ENCODE results near the gene LRBA.
A peak's percentile ranks its signal among the peaks of the same experiment; 100 is the strongest.

The LRBA gene

DNA sequence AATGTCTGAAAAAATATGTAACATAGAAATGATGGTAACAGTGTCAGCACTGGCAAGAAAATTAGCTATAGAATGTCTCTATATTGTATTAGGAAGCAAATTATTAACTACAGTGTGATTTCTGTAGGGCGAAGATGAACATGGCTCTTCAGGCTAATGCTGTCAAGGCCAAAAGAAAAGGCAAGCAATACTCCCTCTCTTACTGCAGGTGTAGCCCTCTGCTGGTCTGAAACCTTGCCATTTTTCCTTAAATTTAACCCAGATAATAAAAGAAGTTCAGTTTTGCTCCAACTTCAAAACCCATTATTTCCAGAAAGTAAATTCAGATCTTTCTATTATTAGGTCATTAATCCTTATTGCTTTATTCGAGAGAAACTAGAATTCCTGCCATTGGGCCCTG is 215.9 kb downstream of the LRBA start:
- DNase-seq (ENCODE audit: low read depth) = no peak
- no peak overlapping the region for H3K4me3 ChIP-seq (replicated peaks; ENCODE audit: low read depth, low read length)
- TF ChIP-seq, protein P1, sequence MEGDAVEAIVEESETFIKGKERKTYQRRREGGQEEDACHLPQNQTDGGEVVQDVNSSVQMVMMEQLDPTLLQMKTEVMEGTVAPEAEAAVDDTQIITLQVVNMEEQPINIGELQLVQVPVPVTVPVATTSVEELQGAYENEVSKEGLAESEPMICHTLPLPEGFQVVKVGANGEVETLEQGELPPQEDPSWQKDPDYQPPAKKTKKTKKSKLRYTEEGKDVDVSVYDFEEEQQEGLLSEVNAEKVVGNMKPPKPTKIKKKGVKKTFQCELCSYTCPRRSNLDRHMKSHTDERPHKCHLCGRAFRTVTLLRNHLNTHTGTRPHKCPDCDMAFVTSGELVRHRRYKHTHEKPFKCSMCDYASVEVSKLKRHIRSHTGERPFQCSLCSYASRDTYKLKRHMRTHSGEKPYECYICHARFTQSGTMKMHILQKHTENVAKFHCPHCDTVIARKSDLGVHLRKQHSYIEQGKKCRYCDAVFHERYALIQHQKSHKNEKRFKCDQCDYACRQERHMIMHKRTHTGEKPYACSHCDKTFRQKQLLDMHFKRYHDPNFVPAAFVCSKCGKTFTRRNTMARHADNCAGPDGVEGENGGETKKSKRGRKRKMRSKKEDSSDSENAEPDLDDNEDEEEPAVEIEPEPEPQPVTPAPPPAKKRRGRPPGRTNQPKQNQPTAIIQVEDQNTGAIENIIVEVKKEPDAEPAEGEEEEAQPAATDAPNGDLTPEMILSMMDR (IDR thresholded peaks at IDR 0.05; ENCODE audit: low read length, missing control alignments) = peak; percentile 24

DNA sequence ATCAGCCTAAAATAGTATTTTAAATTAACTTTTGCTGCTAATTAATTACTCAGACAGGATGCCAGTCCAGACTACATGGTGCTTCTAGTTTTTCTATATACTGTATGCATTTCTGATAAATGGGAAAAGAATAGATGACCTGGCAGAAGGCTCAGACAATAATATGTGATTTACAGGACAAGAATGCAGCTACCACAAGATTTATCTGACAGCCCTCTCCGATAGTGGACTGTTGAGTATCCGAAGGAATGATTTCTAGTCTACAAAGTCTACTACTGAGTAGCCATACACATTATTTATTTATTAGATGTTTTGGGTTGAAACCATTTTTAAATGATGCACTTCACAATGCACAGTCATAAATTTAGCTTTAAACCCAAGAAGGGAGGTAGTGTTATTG is 220.4 kb downstream of the LRBA start:
- peak; percentile 29 for DNase-seq (ENCODE audit: low read depth)
- TF ChIP-seq, protein P1 (IDR thresholded peaks at IDR 0.05; ENCODE audit: low read length, missing control alignments) = no peak
- no peak overlapping the region for H3K4me3 ChIP-seq (replicated peaks; ENCODE audit: low read depth, low read length)

DNA sequence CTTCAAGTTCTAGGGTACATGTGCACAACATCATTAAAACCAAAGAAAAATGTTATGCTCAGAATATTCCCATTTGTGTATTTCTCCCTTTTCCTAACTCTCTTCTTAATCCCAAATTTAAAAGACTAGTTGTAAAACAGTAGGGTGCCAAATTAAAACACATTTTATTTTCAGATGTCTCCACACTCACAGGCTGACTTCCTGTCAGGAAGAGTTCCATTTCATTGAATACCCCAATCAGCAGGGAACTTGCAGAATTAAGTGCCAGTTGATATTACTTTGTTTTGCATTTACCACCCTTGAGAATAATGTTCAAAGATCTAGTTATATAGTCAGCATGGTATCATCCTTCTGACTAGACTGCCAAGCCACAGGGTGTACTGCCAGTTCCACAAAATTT is 225.2 kb downstream of the LRBA start:
- no peak for DNase-seq (ENCODE audit: low read depth)
- no peak overlapping the region for H3K4me3 ChIP-seq (replicated peaks; ENCODE audit: low read depth, low read length)
- TF ChIP-seq, protein P1 (IDR thresholded peaks at IDR 0.05; ENCODE audit: low read length, missing control alignments) = no peak

DNA sequence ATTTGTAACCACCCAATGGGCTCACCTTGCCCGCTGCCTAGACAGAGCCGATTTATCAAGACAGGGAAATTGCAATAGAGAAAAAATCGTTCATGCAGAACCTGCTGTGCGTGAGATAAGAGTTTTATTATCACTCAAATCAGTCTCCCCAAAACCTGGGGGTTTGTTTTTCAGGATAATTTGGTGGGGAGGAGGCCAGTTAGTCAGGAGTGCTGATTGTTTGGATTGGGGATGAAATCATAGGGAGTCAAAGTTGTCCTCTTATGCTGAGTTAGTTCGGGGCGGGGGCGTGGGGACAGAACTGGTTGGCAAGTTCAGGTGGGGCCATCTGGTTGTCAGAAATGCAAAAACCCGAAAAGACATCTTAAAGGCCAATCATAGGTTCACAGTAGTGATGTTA is 230.1 kb downstream of the LRBA start:
- no peak for DNase-seq (ENCODE audit: low read depth)
- TF ChIP-seq, protein P1 (IDR thresholded peaks at IDR 0.05; ENCODE audit: low read length, missing control alignments) = no peak
- no peak overlapping the region for H3K4me3 ChIP-seq (replicated peaks; ENCODE audit: low read depth, low read length)

DNA sequence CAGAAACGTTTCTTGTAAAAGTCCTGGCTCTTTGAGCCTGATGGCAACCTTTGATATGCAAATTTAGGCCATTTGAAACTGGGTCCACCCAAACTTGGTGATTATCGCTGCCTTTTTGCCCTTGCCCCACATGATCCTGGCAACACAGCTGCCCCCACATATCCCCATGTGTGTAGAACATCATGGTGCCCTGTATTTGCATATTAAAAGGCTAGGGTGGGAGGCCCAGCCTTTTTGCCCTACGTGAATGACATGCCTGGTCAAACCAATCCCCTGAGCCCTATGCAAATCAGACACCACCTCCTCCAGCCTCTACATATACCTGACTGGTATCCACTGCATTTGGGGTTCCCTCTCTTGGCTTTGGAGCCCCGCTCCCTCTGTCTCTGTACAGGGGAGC is 230.8 kb downstream of the LRBA start:
- no peak for DNase-seq (ENCODE audit: low read depth)
- H3K4me3 ChIP-seq (replicated peaks; ENCODE audit: low read depth, low read length) = no peak overlapping the region
- TF ChIP-seq, protein P1 (IDR thresholded peaks at IDR 0.05; ENCODE audit: low read length, missing control alignments) = no peak

DNA sequence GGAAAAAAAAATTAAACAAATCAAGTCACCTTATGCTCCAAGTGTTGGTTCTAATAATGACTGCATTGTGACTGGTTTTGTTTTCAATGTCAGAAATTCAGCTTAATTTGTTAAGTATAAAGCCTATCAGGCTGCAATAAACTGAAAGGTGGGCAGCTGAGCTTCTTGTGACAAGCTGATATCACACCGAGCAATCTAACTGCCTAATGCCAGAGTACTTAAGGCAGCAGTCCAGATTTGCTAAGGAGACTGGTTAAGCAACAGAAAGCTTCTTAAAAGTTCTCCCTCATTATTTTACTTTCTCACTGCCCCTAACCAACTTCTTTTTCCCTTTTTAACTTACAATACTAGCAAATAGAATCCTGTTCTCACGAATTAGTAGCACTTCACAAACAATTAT is 232.2 kb downstream of the LRBA start:
- DNase-seq (ENCODE audit: low read depth) = peak; percentile 22
- H3K4me3 ChIP-seq (replicated peaks; ENCODE audit: low read depth, low read length) = no peak overlapping the region
- TF ChIP-seq, protein P1 (IDR thresholded peaks at IDR 0.05; ENCODE audit: low read length, missing control alignments) = no peak

DNA sequence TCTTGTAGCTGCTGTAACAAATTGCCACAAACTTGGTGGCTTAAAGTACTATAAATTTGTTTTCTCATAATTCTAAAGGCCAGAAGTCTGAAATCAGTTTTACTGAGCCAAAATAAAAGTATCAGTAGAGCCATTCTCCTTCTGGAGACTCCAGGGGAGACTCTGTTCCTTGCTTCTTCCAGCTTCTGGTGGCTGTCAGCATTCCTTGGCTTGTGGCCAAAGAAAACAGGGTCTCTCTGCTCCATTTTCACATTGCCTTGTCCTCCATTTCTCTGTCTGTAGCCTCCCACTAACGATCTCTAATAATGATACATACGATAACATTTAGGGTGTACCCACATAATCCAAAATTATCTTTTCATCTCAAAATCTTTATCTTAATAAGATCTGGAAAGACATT is 232.8 kb downstream of the LRBA start:
- TF ChIP-seq, protein P1 (IDR thresholded peaks at IDR 0.05; ENCODE audit: low read length, missing control alignments) = no peak
- peak; percentile 35 for DNase-seq (ENCODE audit: low read depth)
- no peak overlapping the region for H3K4me3 ChIP-seq (replicated peaks; ENCODE audit: low read depth, low read length)

All from fibroblast of pulmonary artery (primary cell).